K562 (cell line): ENCODE measurements around the gene SLC8A2. TPM values are rescaled to one million over a fixed set of nuclear protein-coding genes. Genes with fewer than 3 reads are reported as not detected.

ENCODE experiments used
- ATAC-seq: fragments of 200-7000 bp; cut with Tn5 transposase; 3 replicates; pipeline ENCODE4 v1.9.1; 2020; ENCODE audit warnings: moderate library complexity
- BruUV-seq: library from RNA; stranded (reverse); fragments of 400-500 nt; replicated peaks from 2 replicates; lab custom pipeline; 2021; lab: Mats Ljungman, UMichigan
- CTCF ChIA-PET: fragments of 300-600 bp; formaldehyde crosslinking; extraction: SDS; loops from one replicate; lab custom pipeline; 2021; ENCODE audit warnings: low intra/inter-chr PET ratio; lab: Yijun Ruan, JAX
- POLR2A ChIA-PET: fragments of 300-600, 350-650 bp; sonication (Branson Sonifier 250); formaldehyde crosslinking; extraction: SDS; loops from one replicate; lab custom pipeline; 2021; ENCODE audit warnings: antibody characterized with exemption, inconsistent platforms; lab: Yijun Ruan, JAX
- DNase-seq, 4 experiments: peaks; one replicate each; pipeline versions ENCODE4 v3.0.0 to v3.0.0-alpha.2; 2011 to 2018; ENCODE audit warnings: low spot score in 3 of 4, mixed read lengths in 3 of 4; ENCODE audit errors: extremely low read depth in 1 of 4
- FAIRE-seq: peaks from 2 replicates; lab custom pipeline; 2011; peaks lifted over from hg19 to GRCh38; lab: Jason Lieb, UNC
- H2AFZ ChIP-seq: 2 replicates; pipeline ENCODE4 v1.6.0; 2011; ENCODE audit warnings: low read depth, low read length, control low read depth, inconsistent platforms
- H3K27ac ChIP-seq: fragments of 200-600 bp; 3 replicates; pipeline ENCODE4 v1.8.0; 2011; ENCODE audit warnings: low read depth, mild to moderate bottlenecking, control low read depth, inconsistent platforms, low read length, moderate library complexity, mixed read lengths; ENCODE audit errors: extremely low read depth
- H3K27me3 ChIP-seq, 2 experiments: fragments of 300-600 bp in 1 of 2; 2 replicates in 1 of 2; 3 replicates in 1 of 2; pipeline versions ENCODE4 v1.6.0 to v1.8.0; 2011; ENCODE audit warnings: inconsistent platforms in 2 of 2, low read length in 2 of 2, mild to moderate bottlenecking in 1 of 2, mixed read lengths in 1 of 2, moderate library complexity in 1 of 2; ENCODE audit not compliant: control insufficient read depth in 2 of 2, insufficient read depth in 2 of 2
- H3K36me3 ChIP-seq: fragments of 300-600 bp; 3 replicates; pipeline ENCODE4 v1.8.0; 2011; ENCODE audit warnings: mild to moderate bottlenecking, low read length, inconsistent platforms; ENCODE audit not compliant: control insufficient read depth, insufficient read depth
- H3K4me1 ChIP-seq, 2 experiments: fragments of 200-600 bp in 1 of 2; replicated peaks in 1 of 2; 2 replicates in 1 of 2; 3 replicates in 1 of 2; pipeline versions ENCODE4 v1.5.1 to v1.8.0; 2011; ENCODE audit warnings: inconsistent platforms in 2 of 2, low read length in 2 of 2, mild to moderate bottlenecking in 1 of 2, mixed read lengths in 1 of 2, moderate library complexity in 1 of 2; ENCODE audit not compliant: control insufficient read depth in 2 of 2, insufficient read depth in 2 of 2
- H3K4me2 ChIP-seq: 2 replicates; pipeline ENCODE4 v1.6.1; 2011; ENCODE audit warnings: low read length, control low read depth, inconsistent platforms, mixed read lengths; ENCODE audit not compliant: insufficient read depth
- H3K4me3 ChIP-seq: fragments of 200-600 bp; sonication (generic), shearing (Covaris generic); 2 replicates; pipeline ENCODE4 v1.5.1; 2016; ENCODE audit warnings: control low read depth, inconsistent platforms
- H3K79me2 ChIP-seq: fragments of 200-600 bp; 3 replicates; pipeline ENCODE4 v1.8.0; 2011; ENCODE audit warnings: low read length, inconsistent platforms; ENCODE audit not compliant: control insufficient read depth, insufficient read depth
- H3K9ac ChIP-seq, 2 experiments: 2 replicates each; pipeline versions ENCODE4 v1.6.0 to v1.6.1; 2011; ENCODE audit warnings: low read depth in 2 of 2, low read length in 2 of 2, control low read depth in 1 of 2, inconsistent platforms in 1 of 2, mild to moderate bottlenecking in 1 of 2, mixed read lengths in 1 of 2; ENCODE audit not compliant: insufficient read depth in 1 of 2
- H3K9me1 ChIP-seq: one replicate; pipeline ENCODE4 v1.6.0; 2011; ENCODE audit warnings: inconsistent platforms, mild to moderate bottlenecking, low read length, moderate library complexity; ENCODE audit not compliant: control insufficient read depth, insufficient read depth
- H3K9me3 ChIP-seq: replicated peaks from 2 replicates; pipeline ENCODE4 v1.5.1; 2011; ENCODE audit warnings: low read depth, low read length, inconsistent platforms; ENCODE audit not compliant: control insufficient read depth, insufficient read depth
- H4K20me1 ChIP-seq: replicated peaks from 2 replicates; pipeline ENCODE4 v1.6.1; 2011; ENCODE audit warnings: low read length, inconsistent platforms, mixed read lengths; ENCODE audit not compliant: control insufficient read depth, insufficient read depth
- ARHGAP35 ChIP-seq: fragments of 450-650 bp; IDR thresholded peaks from 2 replicates; pipeline ENCODE4 v1.6.1; 2018; ENCODE audit not compliant: partially characterized antibody
- LCOR ChIP-seq: sonication (generic); formaldehyde crosslinking; IDR thresholded peaks from 2 replicates; pipeline ENCODE4 v1.8.0; 2022; ENCODE audit warnings: mild to moderate bottlenecking, missing genetic modification reagents
- NCOA1 ChIP-seq: fragments of 450-650 bp; IDR thresholded peaks from 2 replicates; pipeline ENCODE4 v1.6.1; 2016; ENCODE audit warnings: low read depth
- NKRF ChIP-seq: fragments of 450-650 bp; IDR thresholded peaks from 2 replicates; pipeline ENCODE4 v1.6.1; 2016; ENCODE audit warnings: borderline replicate concordance
- WGBS: fragments of 100-300 bp; shearing (Covaris generic); methylation state at CpG from one replicate; pipeline ENCODE4 v1.1.6; 2016; ENCODE audit warnings: low coverage, mixed read lengths; ENCODE audit not compliant: insufficient coverage; ENCODE audit errors: missing lambda C conversion rate; 5-methylcytosine and 5-hydroxymethylcytosine counted together
- in situ Hi-C: fragments of 300-500 bp; cut with MboI; formaldehyde crosslinking; loops from 4 replicates; pipeline ENCODE4 v1.15.0; 2018; ENCODE audit warnings: inconsistent platforms, mixed read lengths
- intact Hi-C: fragments of 100-400 bp; cut with micrococcal nuclease; formaldehyde crosslinking; loops from 2 replicates; pipeline ENCODE4 v1.14.2; 2022
- polyA plus RNA-seq, 8 experiments: library from polyadenylated mRNA; depleted of rRNA in 4 of 8; stranded (reverse) in 5 of 8; unstranded in 3 of 8; fragments of >200 nt; fragmentation: Nextera tagmentation in 2 of 8; fragmentation: Illumina TruSeq in 1 of 8; extraction: Ambion mirVana in 2 of 8; extraction: Trizol in 1 of 8; gene quantifications; 2 replicates each; pipeline versions ENCODE4 v1.2.1 to v1.2.3, GENCODE V29; 2011 to 2014; ENCODE audit warnings: inconsistent platforms in 1 of 8, missing spikeins in 1 of 8
- total RNA-seq, 7 experiments: library from RNA; depleted of rRNA in 6 of 7; stranded (reverse); fragments of >200 nt in 6 of 7; fragmentation: Illumina TruSeq in 2 of 7; extraction: Trizol in 2 of 7; gene quantifications; 2 replicates each; pipeline versions ENCODE4 v1.2.1 to v1.2.3, GENCODE V29; 2011 to 2021; ENCODE audit warnings: low replicate concordance in 1 of 7

The SLC8A2 gene
- total and polyA plus RNA-seq, 9 of the 15 experiments (the other 6 are each of a cell fraction or from before 2014, with no cell fraction given), result 0.07 to 0.66 (median 0.24) TPM; not detected in 3

GRCh38 chr19:47512948-47513319, 41.2 kb upstream of the SLC8A2 start:
- H4K20me1 ChIP-seq, result peaks cover 11% of the 10 kb centered on the region
- peak overlapping the region; percentile 61 for H3K27ac ChIP-seq
- TF ChIP-seq NCOA1 (0 out of 2 replicates have a peak, but pooled peaks have one; percentile 16), NKRF (0 out of 2 replicates have a peak, but pooled peaks have one; percentile 15), LCOR (CRISPR knock-in tag) (no peak), ARHGAP35 (peak; percentile 49)
- in situ Hi-C loops (no loop called here), intact Hi-C loops (no loop called here)
- peaks cover 28% of the 10 kb centered on the region; the same call in 2 of the 3 replicates for H3K36me3 ChIP-seq
- FAIRE-seq, result no peak
- no peak for ATAC-seq
- peaks cover 67% of the 10 kb centered on the region for H3K79me2 ChIP-seq
- H3K4me1 ChIP-seq, result peaks cover 20 to 50% of the 10 kb centered on the region in 2 experiments
- peak overlapping the region; percentile 96 for H3K4me3 ChIP-seq
- H3K4me2 ChIP-seq, result peak overlapping the region; percentile 74
- H3K9me3 ChIP-seq, result no peaks in the 10 kb centered on the region
- H2AFZ ChIP-seq, result no peak overlapping the region
- WGBS, result 22% methylated on average over 7 of the region's 8 CpGs
- CTCF ChIA-PET, result no interaction called here
- peak overlapping the region; percentile 46 to 82 for H3K9ac ChIP-seq
- no TSS peak for BruUV-seq
- H3K27me3 ChIP-seq, result no peaks in the 10 kb centered on the region
- no peak for DNase-seq
- POLR2A ChIA-PET, result interaction anchor here (0.6 to 2.3 kb wide), 4 partner anchors 9 to 64 kb away, joined by 3 to 8 read pairs (median 3); partner anchors contain the start of gene KPTN
- no peaks in the 10 kb centered on the region for H3K9me1 ChIP-seq
